ENCODE measurements around the gene CTDSPL2. TPM values are rescaled to one million over a fixed set of nuclear protein-coding genes. Genes with fewer than 3 reads are reported as not detected.

The CTDSPL2 gene
- total and polyA plus RNA-seq, 2 donors (not counting 3 experiments of a cell fraction or from before 2014, with no cell fraction given) = 12.2 to 55.1 TPM

- Histone ChIP-seq H3K9me1 (replicated peaks; ENCODE audit: control insufficient read depth, extremely low read depth, insufficient read depth, low read length) (no peaks in the 10 kb centered on the region), H3K27me3 (ENCODE audit: control insufficient read depth in 2 of 2, insufficient read depth in 2 of 2, low read length in 2 of 2) (no peaks in the 10 kb centered on the region), H3K9ac (replicated peaks; ENCODE audit: extremely low read depth, insufficient read depth, low read length) (no peak overlapping the region), H3K27ac (ENCODE audit: insufficient read depth, low read depth, low read length) (no peak overlapping the region), H3K4me2 (ENCODE audit: insufficient read depth, low read length) (no peak overlapping the region), H3K9me3 (replicated peaks; ENCODE audit: control insufficient read depth, insufficient read depth, low read length) (no peaks in the 10 kb centered on the region), H3K36me3 (ENCODE audit: control insufficient read depth in 2 of 2, extremely low read depth in 1 of 2, insufficient read depth in 2 of 2, low read length in 2 of 2) (no peaks in the 10 kb centered on the region), H2AFZ (ENCODE audit: low read depth, low read length) (no peak overlapping the region), H3K4me3 (replicated peaks in 1 of 3; ENCODE audit: insufficient read depth in 1 of 3, low read depth in 1 of 3, low read length in 3 of 3) (no peak overlapping the region), H3K79me2 (ENCODE audit: control insufficient read depth, insufficient read depth, low read length) (peaks cover 24% of the 10 kb centered on the region), H3K4me1 (ENCODE audit: control insufficient read depth, extremely low read depth, insufficient read depth, low read length) (no peaks in the 10 kb centered on the region), H4K20me1 (replicated peaks; ENCODE audit: control insufficient read depth, extremely low read depth, insufficient read depth, low read length) (peaks cover 4% of the 10 kb centered on the region)
- CTCF ChIA-PET = interaction anchor here (1.0 kb wide), 1 partner anchor 52 kb away, joined by 4 read pairs; the partner anchor contains the start of gene CTDSPL2
- intact Hi-C loops (cut with micrococcal nuclease) = no loop called here
- TF ChIP-seq CTCF (IDR thresholded peaks at IDR 0.05; ENCODE audit: extremely low read depth in 1 of 2, insufficient read depth in 1 of 2, low read depth in 1 of 2, low read length in 2 of 2) (no peak), GATA2 (IDR thresholded peaks at IDR 0.05; ENCODE audit: insufficient read depth, insufficient read length, low read depth, low read length) (no peak), POLR2AphosphoS5 (IDR thresholded peaks at IDR 0.05; ENCODE audit: insufficient read depth, low read depth, low read length) (no peak), POLR2A (IDR thresholded peaks at IDR 0.05; ENCODE audit: low read depth, low read length) (no peak)
- DNase-seq (ENCODE audit: low read depth, low spot score) (no peak), FAIRE-seq (no peak)
- dilution Hi-C loops (cut with MboI; ENCODE audit: extremely low pct_ligation_motif_present, low sequenced_read_pairs) = no loop called here
- no TSS peak for BruUV-seq (replicated peaks)
- POLR2A ChIA-PET = no interaction called here
Measured at GRCh38 chr15:44479343-44479742, 51.9 kb downstream of the CTDSPL2 start.

GRCh38 chr15:44482090-44482489 lies 54.7 kb downstream of the CTDSPL2 start:
- dilution Hi-C loops (cut with MboI; ENCODE audit: extremely low pct_ligation_motif_present, low sequenced_read_pairs) = no loop called here
- no peak overlapping the region for H3K27ac ChIP-seq (ENCODE audit: insufficient read depth, low read depth, low read length)
- ChIA-PET POLR2A (no interaction called here), CTCF (interaction anchor here (2.3 kb wide), 1 partner anchor 19 kb away, joined by 15 read pairs; no protein-coding TSS in a partner anchor)
- H4K20me1 ChIP-seq (replicated peaks; ENCODE audit: control insufficient read depth, extremely low read depth, insufficient read depth, low read length) = peaks cover 4% of the 10 kb centered on the region
- no peaks in the 10 kb centered on the region for H3K9me1 ChIP-seq (replicated peaks; ENCODE audit: control insufficient read depth, extremely low read depth, insufficient read depth, low read length)
- no peaks in the 10 kb centered on the region for H3K9me3 ChIP-seq (replicated peaks; ENCODE audit: control insufficient read depth, insufficient read depth, low read length)
- no peaks in the 10 kb centered on the region for H3K4me1 ChIP-seq (ENCODE audit: control insufficient read depth, extremely low read depth, insufficient read depth, low read length)
- no TSS peak for BruUV-seq (replicated peaks)
- intact Hi-C loops (cut with micrococcal nuclease) = no loop called here
- H3K27me3 ChIP-seq (ENCODE audit: control insufficient read depth in 2 of 2, insufficient read depth in 2 of 2, low read length in 2 of 2) = no peaks in the 10 kb centered on the region
- H3K79me2 ChIP-seq (ENCODE audit: control insufficient read depth, insufficient read depth, low read length) = peaks cover 22% of the 10 kb centered on the region
- FAIRE-seq = no peak
- H3K4me3 ChIP-seq (replicated peaks in 1 of 3; ENCODE audit: insufficient read depth in 1 of 3, low read depth in 1 of 3, low read length in 3 of 3) = no peak overlapping the region
- TF ChIP-seq MYC (IDR thresholded peaks at IDR 0.05; ENCODE audit: low read depth, low read length) (no peak), POLR2AphosphoS5 (IDR thresholded peaks at IDR 0.05; ENCODE audit: insufficient read depth, low read depth, low read length) (no peak), POLR2A (IDR thresholded peaks at IDR 0.05; ENCODE audit: low read depth, low read length) (no peak), CTCF (IDR thresholded peaks at IDR 0.05; ENCODE audit: extremely low read depth in 1 of 2, insufficient read depth in 1 of 2, low read depth in 1 of 2, low read length in 2 of 2) (no peak), MAX (IDR thresholded peaks at IDR 0.05; ENCODE audit: insufficient read depth, insufficient read length) (no peak), GATA2 (IDR thresholded peaks at IDR 0.05; ENCODE audit: insufficient read depth, insufficient read length, low read depth, low read length) (no peak), EZH2 (IDR thresholded peaks at IDR 0.05; ENCODE audit: borderline replicate concordance, low read depth, low read length, severe bottlenecking) (no peak)
- H2AFZ ChIP-seq (ENCODE audit: low read depth, low read length) = no peak overlapping the region
- no peak overlapping the region for H3K9ac ChIP-seq (replicated peaks; ENCODE audit: extremely low read depth, insufficient read depth, low read length)
- peaks cover 0 to 2% of the 10 kb centered on the region in 2 experiments for H3K36me3 ChIP-seq (ENCODE audit: control insufficient read depth in 2 of 2, extremely low read depth in 1 of 2, insufficient read depth in 2 of 2, low read length in 2 of 2)
- no peak overlapping the region for H3K4me2 ChIP-seq (ENCODE audit: insufficient read depth, low read length)
- DNase-seq (ENCODE audit: low read depth, low spot score) = no peak
